KOPT-K1 (cell line): ENCODE measurements around the gene C17orf67.
A peak's percentile ranks its signal among the peaks of the same experiment; 100 is the strongest.

Source experiments
- H3K27ac ChIP-seq: fragments of 200-600 bp; sonication (generic); 2 replicates; pipeline ENCODE4 v1.5.1; 2016; ENCODE audit warnings: antibody characterized with exemption, mild to moderate bottlenecking, low read depth, low read length; ENCODE audit not compliant: poor library complexity, severe bottlenecking
- H3K36me3 ChIP-seq: fragments of 200-600 bp; sonication (generic); 2 replicates; pipeline ENCODE4 v1.5.1; 2017; ENCODE audit warnings: antibody characterized with exemption, mild to moderate bottlenecking, low read length, moderate library complexity; ENCODE audit not compliant: insufficient read depth
- H3K9me3 ChIP-seq: fragments of 200-600 bp; sonication (generic); 2 replicates; pipeline ENCODE4 v1.5.1; 2017; ENCODE audit warnings: antibody characterized with exemption, low read length, mild to moderate bottlenecking; ENCODE audit not compliant: insufficient read depth, poor library complexity, severe bottlenecking

Gene C17orf67

GRCh38 chr17:56754523-56755208, 79.1 kb downstream of the C17orf67 start:
- no peaks in the 10 kb centered on the region for H3K36me3 ChIP-seq
- H3K27ac ChIP-seq, result peak overlapping the region; percentile 49
- no peaks in the 10 kb centered on the region for H3K9me3 ChIP-seq

- Histone ChIP-seq H3K27ac (no peak overlapping the region), H3K36me3 (no peaks in the 10 kb centered on the region), H3K9me3 (no peaks in the 10 kb centered on the region)
These were observed 81.4 kb downstream of the C17orf67 start for GRCh38 chr17:56752263-56752836.

GRCh38 chr17:56751145-56751738, 82.5 kb downstream of the C17orf67 start:
- Histone ChIP-seq H3K9me3 (no peaks in the 10 kb centered on the region), H3K36me3 (no peaks in the 10 kb centered on the region), H3K27ac (no peak overlapping the region)

DNA sequence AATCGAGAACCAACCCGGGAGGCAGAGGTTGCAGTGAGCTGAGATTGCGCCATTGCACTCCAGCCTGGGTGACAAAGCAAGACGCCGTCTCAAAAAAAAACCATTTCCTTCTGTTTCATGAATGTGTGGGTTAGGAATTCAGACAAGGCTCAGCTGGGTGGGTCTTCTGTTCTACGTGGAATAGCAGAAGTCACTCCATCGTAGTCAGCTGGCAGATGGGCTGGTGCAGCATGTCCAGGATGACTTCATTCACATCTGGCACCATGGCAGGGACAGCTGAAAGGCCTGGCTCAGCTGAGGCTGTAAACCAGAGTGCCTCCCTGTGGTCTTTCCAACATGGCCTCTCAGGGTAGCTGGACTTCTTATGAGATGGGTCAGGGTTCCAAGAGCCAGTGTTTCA, 89.0 kb downstream of the C17orf67 start:
- Histone ChIP-seq H3K9me3 (peaks cover 9% of the 10 kb centered on the region), H3K27ac (no peak overlapping the region), H3K36me3 (no peaks in the 10 kb centered on the region)

GRCh38 chr17:56742601-56743000, 91.1 kb downstream of the C17orf67 start:
- Histone ChIP-seq H3K36me3 (no peaks in the 10 kb centered on the region), H3K27ac (no peak overlapping the region), H3K9me3 (peaks cover 9% of the 10 kb centered on the region)
